Endothelial cell of umbilical vein (primary cell): Measurements from ENCODE around the gene NPC1L1. TPM values are rescaled to one million over a fixed set of nuclear protein-coding genes. Genes with fewer than 3 reads are reported as not detected.

Experiments
- BruUV-seq: library from RNA; stranded (reverse); fragments of 400-500 nt; replicated peaks from 2 replicates; lab custom pipeline; 2021; lab: Mats Ljungman, UMichigan
- CTCF ChIA-PET: fragments of 300-600, 350-600 bp; sonication (Branson Sonifier 250); formaldehyde crosslinking; loops from one replicate; lab custom pipeline; 2021; ENCODE audit warnings: antibody characterized with exemption, inconsistent platforms; lab: Charles Lee
- POLR2A ChIA-PET: fragments of 300-600, 350-600 bp; sonication (Branson Sonifier 250); formaldehyde crosslinking; loops from one replicate; lab custom pipeline; 2021; ENCODE audit warnings: antibody characterized with exemption, inconsistent platforms; lab: Charles Lee
- DNase-seq: peaks from one replicate; pipeline ENCODE4 v3.0.0-alpha.2; 2011; ENCODE audit warnings: low read depth, low spot score
- FAIRE-seq: peaks from 2 replicates; lab custom pipeline; 2011; peaks lifted over from hg19 to GRCh38; lab: Jason Lieb, UNC
- H2AFZ ChIP-seq: 2 replicates; pipeline ENCODE4 v1.6.0; 2012; ENCODE audit warnings: low read depth, low read length, control low read depth, inconsistent platforms
- H3K27ac ChIP-seq: 2 replicates; pipeline ENCODE4 v1.5.1; 2011; ENCODE audit warnings: low read depth, mild to moderate bottlenecking, control low read depth, low read length, moderate library complexity; ENCODE audit not compliant: insufficient read depth
- H3K27me3 ChIP-seq, 2 experiments: 2 replicates each; pipeline versions ENCODE4 v1.6.0 to v1.6.1; 2011; ENCODE audit warnings: low read length in 2 of 2, mixed read lengths in 1 of 2; ENCODE audit not compliant: control insufficient read depth in 2 of 2, insufficient read depth in 2 of 2
- H3K36me3 ChIP-seq, 2 experiments: 2 replicates in 1 of 2; 3 replicates in 1 of 2; pipeline ENCODE4 v1.5.1; 2011; ENCODE audit warnings: low read length in 2 of 2, mild to moderate bottlenecking in 1 of 2, moderate library complexity in 1 of 2; ENCODE audit not compliant: control insufficient read depth in 2 of 2, insufficient read depth in 2 of 2; ENCODE audit errors: extremely low read depth in 1 of 2
- H3K4me1 ChIP-seq: 3 replicates; pipeline ENCODE4 v1.5.1; 2011; ENCODE audit warnings: mild to moderate bottlenecking, low read length; ENCODE audit not compliant: control insufficient read depth, insufficient read depth; ENCODE audit errors: extremely low read depth
- H3K4me2 ChIP-seq: 2 replicates; pipeline ENCODE4 v1.6.1; 2011; ENCODE audit warnings: low read length, control low read depth, mixed read lengths; ENCODE audit not compliant: insufficient read depth
- H3K4me3 ChIP-seq, 3 experiments: fragments of 200-600 bp in 1 of 3; sonication (generic), shearing (Covaris generic) in 1 of 3; replicated peaks in 1 of 3; 2 replicates each; pipeline ENCODE4 v1.5.1; 2011 to 2016; ENCODE audit warnings: control low read depth in 3 of 3, low read length in 3 of 3, mild to moderate bottlenecking in 2 of 3, inconsistent platforms in 1 of 3, low read depth in 1 of 3, moderate library complexity in 1 of 3; ENCODE audit not compliant: insufficient read depth in 1 of 3
- H3K79me2 ChIP-seq: 2 replicates; pipeline ENCODE4 v1.6.0; 2012; ENCODE audit warnings: low read length, inconsistent platforms; ENCODE audit not compliant: control insufficient read depth, insufficient read depth
- H3K9ac ChIP-seq: replicated peaks from 2 replicates; pipeline ENCODE3; 2011; ENCODE audit warnings: low read length, control low read depth; ENCODE audit not compliant: insufficient read depth; ENCODE audit errors: extremely low read depth
- H3K9me1 ChIP-seq: replicated peaks from 3 replicates; pipeline ENCODE4 v1.6.0; 2011; ENCODE audit warnings: mild to moderate bottlenecking, low read length; ENCODE audit not compliant: control insufficient read depth, insufficient read depth; ENCODE audit errors: extremely low read depth
- H3K9me3 ChIP-seq: replicated peaks from 2 replicates; pipeline ENCODE4 v1.5.1; 2012; ENCODE audit warnings: low read length, inconsistent platforms; ENCODE audit not compliant: control insufficient read depth, insufficient read depth
- H4K20me1 ChIP-seq: replicated peaks from 2 replicates; pipeline ENCODE3; 2011; ENCODE audit warnings: mild to moderate bottlenecking, low read length; ENCODE audit not compliant: control insufficient read depth, insufficient read depth; ENCODE audit errors: extremely low read depth
- CTCF ChIP-seq, 2 donors: IDR thresholded peaks; 1 replicate in 1 of 2; 2 replicates in 1 of 2; pipeline ENCODE4 v1.5.1; 2011; ENCODE audit warnings: low read length in 2 of 2, mild to moderate bottlenecking in 2 of 2, moderate library complexity in 2 of 2, control low read depth in 1 of 2, inconsistent platforms in 1 of 2, low read depth in 1 of 2; ENCODE audit not compliant: insufficient read depth in 1 of 2; ENCODE audit errors: extremely low read depth in 1 of 2
- EZH2 ChIP-seq: IDR thresholded peaks from 2 replicates; pipeline ENCODE4 v1.6.1; 2012; ENCODE audit warnings: borderline replicate concordance, low read depth, mild to moderate bottlenecking, moderate library complexity, low read length, inconsistent platforms; ENCODE audit not compliant: severe bottlenecking
- FOS ChIP-seq: IDR thresholded peaks from 2 replicates; pipeline ENCODE4 v1.6.1; 2011; ENCODE audit warnings: mild to moderate bottlenecking, low read length, moderate library complexity, borderline replicate concordance; ENCODE audit not compliant: insufficient read depth
- GATA2 ChIP-seq: IDR thresholded peaks from 2 replicates; pipeline ENCODE4 v1.7.0; 2011; ENCODE audit warnings: low read depth, mild to moderate bottlenecking, moderate library complexity, mixed read lengths, low read length; ENCODE audit not compliant: insufficient read length, insufficient read depth
- JUN ChIP-seq: IDR thresholded peaks from 2 replicates; pipeline ENCODE4 v1.6.1; 2011; ENCODE audit warnings: borderline replicate concordance, low read depth; ENCODE audit not compliant: insufficient read length, insufficient read depth
- MAX ChIP-seq: IDR thresholded peaks from 2 replicates; pipeline ENCODE4 v1.6.1; 2011; ENCODE audit not compliant: insufficient read depth, insufficient read length
- MYC ChIP-seq: IDR thresholded peaks from one replicate; pipeline ENCODE4 v1.6.1; 2011; ENCODE audit warnings: mild to moderate bottlenecking, low read depth, low read length
- POLR2A ChIP-seq: IDR thresholded peaks from 2 replicates; pipeline ENCODE4 v1.6.1; 2012; ENCODE audit warnings: low read depth, mild to moderate bottlenecking, control low read depth, low read length
- POLR2AphosphoS5 ChIP-seq: IDR thresholded peaks from 2 replicates; pipeline ENCODE4 v1.6.1; 2012; ENCODE audit warnings: low read depth, mild to moderate bottlenecking, control low read depth, low read length, moderate library complexity; ENCODE audit not compliant: insufficient read depth
- dilution Hi-C: fragments of 300-500 bp; cut with MboI; formaldehyde crosslinking; loops from one replicate; pipeline ENCODE4 v1.15.0; 2019; ENCODE audit warnings: low sequenced_read_pairs; ENCODE audit not compliant: extremely low pct_ligation_motif_present
- intact Hi-C: fragments of 100-400 bp; cut with micrococcal nuclease; formaldehyde crosslinking; loops from one replicate; pipeline ENCODE4 v1.10.0; 2022
- polyA plus RNA-seq, 4 experiments: library from polyadenylated mRNA; depleted of rRNA in 3 of 4; stranded (reverse) in 3 of 4; unstranded in 1 of 4; fragments of >200 nt; gene quantifications; 2 replicates each; pipeline versions ENCODE4 v1.2.1 to v1.2.3, GENCODE V29; 2011 to 2012; ENCODE audit warnings: missing spikeins in 1 of 4
- total RNA-seq: library from RNA; stranded (reverse); gene quantifications from 2 replicates; pipeline ENCODE4 v1.2.3, GENCODE V29; 2021

NPC1L1 gene
- total and polyA plus RNA-seq, 2 donors (not counting 3 experiments of a cell fraction or from before 2014, with no cell fraction given): not detected

- H3K27me3 ChIP-seq: no peaks in the 10 kb centered on the region
- no peaks in the 10 kb centered on the region for H4K20me1 ChIP-seq
- CTCF ChIA-PET: interaction anchor here (0.6 to 1.3 kb wide), 3 partner anchors 51 to 242 kb away, joined by 3 to 5 read pairs (median 3); no protein-coding TSS in a partner anchor
- TF ChIP-seq GATA2: no peak
- TF ChIP-seq POLR2A: no peak
- TF ChIP-seq JUN: no peak
- no peak for TF ChIP-seq FOS
- TF ChIP-seq POLR2AphosphoS5: no peak
- TF ChIP-seq MYC: no peak
- TF ChIP-seq CTCF (IDR thresholded peaks at IDR 0.05; ENCODE audit: extremely low read depth in 1 of 2, insufficient read depth in 1 of 2, low read depth in 1 of 2, low read length in 2 of 2): no peak
- no peak for TF ChIP-seq EZH2
- no peak for TF ChIP-seq MAX
- POLR2A ChIA-PET: no interaction called here
- DNase-seq (no peak), FAIRE-seq (no peak)
- H3K4me3 ChIP-seq: no peak overlapping the region
- BruUV-seq: no TSS peak
- peaks cover 14 to 20% of the 10 kb centered on the region in 2 experiments for H3K36me3 ChIP-seq
- H3K79me2 ChIP-seq: peaks cover 56% of the 10 kb centered on the region
- H3K9me1 ChIP-seq: no peaks in the 10 kb centered on the region
- H3K9me3 ChIP-seq: no peaks in the 10 kb centered on the region
- no peak overlapping the region for H2AFZ ChIP-seq
- peaks cover 30% of the 10 kb centered on the region for H3K4me1 ChIP-seq
- dilution Hi-C loops: no loop called here
- no peak overlapping the region for H3K27ac ChIP-seq
- no peak overlapping the region for H3K9ac ChIP-seq
- intact Hi-C loops: no loop called here
- no peak overlapping the region for H3K4me2 ChIP-seq
These were observed 58.3 kb downstream of the NPC1L1 start for GRCh38 chr7:44482502-44483485.
